HepG2 (cell line): Measurements from ENCODE around the gene PRSS8. TPM values are rescaled to one million over a fixed set of nuclear protein-coding genes. Genes with fewer than 3 reads are reported as not detected.

Source experiments
- CEBPG ChIP-seq: IDR thresholded peaks from 2 replicates; pipeline ENCODE4 v1.6.1; 2016
- HHEX ChIP-seq: IDR thresholded peaks from 2 replicates; pipeline ENCODE4 v1.6.1; 2016; ENCODE audit warnings: control low read depth
- MTA3 ChIP-seq: sonication (generic); formaldehyde crosslinking; IDR thresholded peaks from 2 replicates; pipeline ENCODE4 v1.4.0; 2020; ENCODE audit warnings: missing genetic modification reagents
- PHF8 ChIP-seq: sonication (generic); formaldehyde crosslinking; IDR thresholded peaks from 2 replicates; pipeline ENCODE4 v1.5.0; 2020; ENCODE audit warnings: missing genetic modification reagents
- SP5 ChIP-seq: IDR thresholded peaks from 2 replicates; pipeline ENCODE4 v1.6.1; 2016; ENCODE audit warnings: low read depth, borderline replicate concordance
- ZFP1 ChIP-seq: IDR thresholded peaks from 2 replicates; pipeline ENCODE4 v1.6.1; 2016
- ZNF121 ChIP-seq: sonication (generic); formaldehyde crosslinking; IDR thresholded peaks from 2 replicates; pipeline ENCODE4 v1.5.0; 2020; ENCODE audit warnings: mild to moderate bottlenecking, missing genetic modification reagents
- ZNF317 ChIP-seq: sonication (generic); formaldehyde crosslinking; IDR thresholded peaks from 2 replicates; pipeline ENCODE4 v1.5.0; 2020; ENCODE audit warnings: mild to moderate bottlenecking, missing genetic modification reagents
- polyA plus RNA-seq, 8 experiments: library from polyadenylated mRNA; depleted of rRNA in 3 of 8; stranded (reverse) in 7 of 8; unstranded in 1 of 8; fragments of >200 nt; fragmentation: Illumina TruSeq in 4 of 8; extraction: Trizol in 4 of 8; gene quantifications; 2 replicates each; pipeline versions ENCODE4 v1.2.1 to v1.2.3, GENCODE V29; 2011 to 2016; ENCODE audit warnings: low read depth in 4 of 8, missing spikeins in 1 of 8, mixed read lengths in 1 of 8; ENCODE audit not compliant: insufficient read depth in 1 of 8
- total RNA-seq, 5 experiments: library from RNA; depleted of rRNA; stranded (reverse); fragments of >200 nt; fragmentation: Illumina TruSeq; extraction: Trizol; gene quantifications; 2 replicates each; pipeline ENCODE4 v1.2.3, GENCODE V29; 2016; ENCODE audit warnings: low read depth in 1 of 5
- TF ChIP-seq, protein P1 (sequence below): sonication (generic); formaldehyde crosslinking; IDR thresholded peaks from 2 replicates; pipeline ENCODE4 v1.9.0; 2021; ENCODE audit warnings: missing genetic modification reagents, borderline replicate concordance
- TF ChIP-seq, protein P2 (sequence below): IDR thresholded peaks from 2 replicates; pipeline ENCODE4 v1.4.0; 2020; ENCODE audit warnings: mild to moderate bottlenecking, missing genetic modification reagents
- TF ChIP-seq, protein P3 (sequence below), 2 experiments: IDR thresholded peaks; 2 replicates each; pipeline ENCODE4 v1.6.1; 2011 to 2012; ENCODE audit warnings: low read length in 2 of 2, borderline replicate concordance in 1 of 2, low read depth in 1 of 2, mild to moderate bottlenecking in 1 of 2, moderate library complexity in 1 of 2
- TF ChIP-seq, protein P4 (sequence below): sonication (generic); formaldehyde crosslinking; IDR thresholded peaks from 2 replicates; pipeline ENCODE4 v1.5.0; 2020; ENCODE audit warnings: mild to moderate bottlenecking, missing genetic modification reagents, borderline replicate concordance
- TF ChIP-seq, protein P5 (sequence below): sonication (generic); formaldehyde crosslinking; IDR thresholded peaks from 2 replicates; pipeline ENCODE4 v1.4.0; 2020; ENCODE audit warnings: missing genetic modification reagents

The PRSS8 gene
- total and polyA plus RNA-seq, 2 of the 13 experiments (the other 11 are each of a cell fraction or from before 2014, with no cell fraction given) = 2.6 to 7.2 TPM

DNA sequence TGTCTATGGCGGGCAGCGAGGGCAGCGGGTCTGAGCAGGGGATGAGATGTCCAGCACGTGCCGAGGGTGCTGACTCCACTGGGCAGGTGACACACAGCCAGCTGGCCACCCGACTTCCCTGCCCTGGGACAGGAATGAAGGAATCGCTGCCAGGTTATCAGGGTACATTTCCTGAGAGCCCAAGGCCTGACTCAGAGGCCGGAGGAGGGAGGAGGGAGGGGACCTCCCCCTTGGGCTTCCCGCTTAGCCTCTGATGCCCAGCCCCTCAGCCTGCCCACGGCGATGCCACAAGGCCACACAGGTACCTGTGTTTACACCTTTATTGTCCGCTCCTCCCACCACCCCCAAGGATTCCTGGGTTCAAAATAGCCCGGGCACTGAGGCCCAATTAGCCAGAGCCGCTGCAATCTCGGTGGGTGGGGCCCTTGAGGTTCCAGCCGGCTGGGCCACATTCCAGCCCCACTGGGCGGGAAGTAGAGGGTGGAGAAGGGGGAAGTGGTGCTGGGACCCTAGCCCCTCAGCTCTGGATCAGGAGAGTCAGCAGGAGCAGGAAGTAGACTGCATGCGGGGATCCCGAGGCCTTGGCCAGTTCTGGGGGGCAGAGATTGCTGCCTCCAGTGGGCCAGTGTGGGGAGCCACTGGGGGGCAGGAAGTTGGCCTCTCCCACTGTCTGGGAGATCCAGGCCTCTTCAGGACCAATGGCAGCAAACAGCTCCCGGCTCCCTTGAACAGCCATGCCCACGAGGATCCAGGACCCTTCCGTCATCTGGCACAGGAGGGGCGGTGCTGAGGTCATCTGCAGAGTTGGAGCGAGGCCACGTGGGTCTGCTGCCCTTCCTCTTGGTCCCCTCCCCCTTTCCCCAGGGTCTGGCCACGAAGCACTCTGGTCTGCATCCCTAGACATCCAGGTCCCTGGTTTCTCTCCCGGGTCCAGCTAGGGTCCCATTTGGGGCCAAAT is 3.4 kb upstream of the PRSS8 start (continued):
- TF ChIP-seq, protein P1, sequence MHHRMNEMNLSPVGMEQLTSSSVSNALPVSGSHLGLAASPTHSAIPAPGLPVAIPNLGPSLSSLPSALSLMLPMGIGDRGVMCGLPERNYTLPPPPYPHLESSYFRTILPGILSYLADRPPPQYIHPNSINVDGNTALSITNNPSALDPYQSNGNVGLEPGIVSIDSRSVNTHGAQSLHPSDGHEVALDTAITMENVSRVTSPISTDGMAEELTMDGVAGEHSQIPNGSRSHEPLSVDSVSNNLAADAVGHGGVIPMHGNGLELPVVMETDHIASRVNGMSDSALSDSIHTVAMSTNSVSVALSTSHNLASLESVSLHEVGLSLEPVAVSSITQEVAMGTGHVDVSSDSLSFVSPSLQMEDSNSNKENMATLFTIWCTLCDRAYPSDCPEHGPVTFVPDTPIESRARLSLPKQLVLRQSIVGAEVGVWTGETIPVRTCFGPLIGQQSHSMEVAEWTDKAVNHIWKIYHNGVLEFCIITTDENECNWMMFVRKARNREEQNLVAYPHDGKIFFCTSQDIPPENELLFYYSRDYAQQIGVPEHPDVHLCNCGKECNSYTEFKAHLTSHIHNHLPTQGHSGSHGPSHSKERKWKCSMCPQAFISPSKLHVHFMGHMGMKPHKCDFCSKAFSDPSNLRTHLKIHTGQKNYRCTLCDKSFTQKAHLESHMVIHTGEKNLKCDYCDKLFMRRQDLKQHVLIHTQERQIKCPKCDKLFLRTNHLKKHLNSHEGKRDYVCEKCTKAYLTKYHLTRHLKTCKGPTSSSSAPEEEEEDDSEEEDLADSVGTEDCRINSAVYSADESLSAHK = no peak
- TF ChIP-seq, protein P2, sequence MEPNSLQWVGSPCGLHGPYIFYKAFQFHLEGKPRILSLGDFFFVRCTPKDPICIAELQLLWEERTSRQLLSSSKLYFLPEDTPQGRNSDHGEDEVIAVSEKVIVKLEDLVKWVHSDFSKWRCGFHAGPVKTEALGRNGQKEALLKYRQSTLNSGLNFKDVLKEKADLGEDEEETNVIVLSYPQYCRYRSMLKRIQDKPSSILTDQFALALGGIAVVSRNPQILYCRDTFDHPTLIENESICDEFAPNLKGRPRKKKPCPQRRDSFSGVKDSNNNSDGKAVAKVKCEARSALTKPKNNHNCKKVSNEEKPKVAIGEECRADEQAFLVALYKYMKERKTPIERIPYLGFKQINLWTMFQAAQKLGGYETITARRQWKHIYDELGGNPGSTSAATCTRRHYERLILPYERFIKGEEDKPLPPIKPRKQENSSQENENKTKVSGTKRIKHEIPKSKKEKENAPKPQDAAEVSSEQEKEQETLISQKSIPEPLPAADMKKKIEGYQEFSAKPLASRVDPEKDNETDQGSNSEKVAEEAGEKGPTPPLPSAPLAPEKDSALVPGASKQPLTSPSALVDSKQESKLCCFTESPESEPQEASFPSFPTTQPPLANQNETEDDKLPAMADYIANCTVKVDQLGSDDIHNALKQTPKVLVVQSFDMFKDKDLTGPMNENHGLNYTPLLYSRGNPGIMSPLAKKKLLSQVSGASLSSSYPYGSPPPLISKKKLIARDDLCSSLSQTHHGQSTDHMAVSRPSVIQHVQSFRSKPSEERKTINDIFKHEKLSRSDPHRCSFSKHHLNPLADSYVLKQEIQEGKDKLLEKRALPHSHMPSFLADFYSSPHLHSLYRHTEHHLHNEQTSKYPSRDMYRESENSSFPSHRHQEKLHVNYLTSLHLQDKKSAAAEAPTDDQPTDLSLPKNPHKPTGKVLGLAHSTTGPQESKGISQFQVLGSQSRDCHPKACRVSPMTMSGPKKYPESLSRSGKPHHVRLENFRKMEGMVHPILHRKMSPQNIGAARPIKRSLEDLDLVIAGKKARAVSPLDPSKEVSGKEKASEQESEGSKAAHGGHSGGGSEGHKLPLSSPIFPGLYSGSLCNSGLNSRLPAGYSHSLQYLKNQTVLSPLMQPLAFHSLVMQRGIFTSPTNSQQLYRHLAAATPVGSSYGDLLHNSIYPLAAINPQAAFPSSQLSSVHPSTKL (CRISPR knock-in tag) = 0 out of 2 replicates have a peak, but pooled peaks have one; percentile 18
- TF ChIP-seq PHF8 (CRISPR knock-in tag) = no peak
- TF ChIP-seq ZNF317 = peak; percentile 66; the same call in 1 of the 2 replicates
- TF ChIP-seq HHEX = no peak
- TF ChIP-seq, protein P3, sequence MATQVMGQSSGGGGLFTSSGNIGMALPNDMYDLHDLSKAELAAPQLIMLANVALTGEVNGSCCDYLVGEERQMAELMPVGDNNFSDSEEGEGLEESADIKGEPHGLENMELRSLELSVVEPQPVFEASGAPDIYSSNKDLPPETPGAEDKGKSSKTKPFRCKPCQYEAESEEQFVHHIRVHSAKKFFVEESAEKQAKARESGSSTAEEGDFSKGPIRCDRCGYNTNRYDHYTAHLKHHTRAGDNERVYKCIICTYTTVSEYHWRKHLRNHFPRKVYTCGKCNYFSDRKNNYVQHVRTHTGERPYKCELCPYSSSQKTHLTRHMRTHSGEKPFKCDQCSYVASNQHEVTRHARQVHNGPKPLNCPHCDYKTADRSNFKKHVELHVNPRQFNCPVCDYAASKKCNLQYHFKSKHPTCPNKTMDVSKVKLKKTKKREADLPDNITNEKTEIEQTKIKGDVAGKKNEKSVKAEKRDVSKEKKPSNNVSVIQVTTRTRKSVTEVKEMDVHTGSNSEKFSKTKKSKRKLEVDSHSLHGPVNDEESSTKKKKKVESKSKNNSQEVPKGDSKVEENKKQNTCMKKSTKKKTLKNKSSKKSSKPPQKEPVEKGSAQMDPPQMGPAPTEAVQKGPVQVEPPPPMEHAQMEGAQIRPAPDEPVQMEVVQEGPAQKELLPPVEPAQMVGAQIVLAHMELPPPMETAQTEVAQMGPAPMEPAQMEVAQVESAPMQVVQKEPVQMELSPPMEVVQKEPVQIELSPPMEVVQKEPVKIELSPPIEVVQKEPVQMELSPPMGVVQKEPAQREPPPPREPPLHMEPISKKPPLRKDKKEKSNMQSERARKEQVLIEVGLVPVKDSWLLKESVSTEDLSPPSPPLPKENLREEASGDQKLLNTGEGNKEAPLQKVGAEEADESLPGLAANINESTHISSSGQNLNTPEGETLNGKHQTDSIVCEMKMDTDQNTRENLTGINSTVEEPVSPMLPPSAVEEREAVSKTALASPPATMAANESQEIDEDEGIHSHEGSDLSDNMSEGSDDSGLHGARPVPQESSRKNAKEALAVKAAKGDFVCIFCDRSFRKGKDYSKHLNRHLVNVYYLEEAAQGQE (IDR thresholded peaks at IDR 0.05; ENCODE audit: borderline replicate concordance in 1 of 2, low read depth in 1 of 2, low read length in 2 of 2) = peak in 1 of 2 experiments; percentile 69
- TF ChIP-seq ZNF121 (CRISPR knock-in tag) = peak; percentile 64; the same call in 1 of the 2 replicates
- TF ChIP-seq SP5 (CRISPR knock-in tag) = peak; percentile 62; the same call in 1 of the 2 replicates
- TF ChIP-seq MTA3 (CRISPR knock-in tag) = no peak
- TF ChIP-seq, protein P4, sequence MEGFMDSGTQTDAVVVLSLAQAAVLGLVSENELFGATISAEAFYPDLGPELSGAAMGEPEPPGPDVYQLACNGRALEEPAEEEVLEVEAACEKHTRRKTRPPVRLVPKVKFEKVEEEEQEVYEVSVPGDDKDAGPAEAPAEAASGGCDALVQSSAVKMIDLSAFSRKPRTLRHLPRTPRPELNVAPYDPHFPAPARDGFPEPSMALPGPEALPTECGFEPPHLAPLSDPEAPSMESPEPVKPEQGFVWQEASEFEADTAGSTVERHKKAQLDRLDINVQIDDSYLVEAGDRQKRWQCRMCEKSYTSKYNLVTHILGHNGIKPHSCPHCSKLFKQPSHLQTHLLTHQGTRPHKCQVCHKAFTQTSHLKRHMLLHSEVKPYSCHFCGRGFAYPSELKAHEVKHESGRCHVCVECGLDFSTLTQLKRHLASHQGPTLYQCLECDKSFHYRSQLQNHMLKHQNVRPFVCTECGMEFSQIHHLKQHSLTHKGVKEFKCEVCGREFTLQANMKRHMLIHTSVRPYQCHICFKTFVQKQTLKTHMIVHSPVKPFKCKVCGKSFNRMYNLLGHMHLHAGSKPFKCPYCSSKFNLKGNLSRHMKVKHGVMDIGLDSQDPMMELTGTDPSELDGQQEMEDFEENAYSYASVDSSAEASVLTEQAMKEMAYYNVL (CRISPR knock-in tag) = 0 out of 2 replicates have a peak, but pooled peaks have one; percentile 8
- TF ChIP-seq ZFP1 (CRISPR knock-in tag) = no peak
- TF ChIP-seq, protein P5, sequence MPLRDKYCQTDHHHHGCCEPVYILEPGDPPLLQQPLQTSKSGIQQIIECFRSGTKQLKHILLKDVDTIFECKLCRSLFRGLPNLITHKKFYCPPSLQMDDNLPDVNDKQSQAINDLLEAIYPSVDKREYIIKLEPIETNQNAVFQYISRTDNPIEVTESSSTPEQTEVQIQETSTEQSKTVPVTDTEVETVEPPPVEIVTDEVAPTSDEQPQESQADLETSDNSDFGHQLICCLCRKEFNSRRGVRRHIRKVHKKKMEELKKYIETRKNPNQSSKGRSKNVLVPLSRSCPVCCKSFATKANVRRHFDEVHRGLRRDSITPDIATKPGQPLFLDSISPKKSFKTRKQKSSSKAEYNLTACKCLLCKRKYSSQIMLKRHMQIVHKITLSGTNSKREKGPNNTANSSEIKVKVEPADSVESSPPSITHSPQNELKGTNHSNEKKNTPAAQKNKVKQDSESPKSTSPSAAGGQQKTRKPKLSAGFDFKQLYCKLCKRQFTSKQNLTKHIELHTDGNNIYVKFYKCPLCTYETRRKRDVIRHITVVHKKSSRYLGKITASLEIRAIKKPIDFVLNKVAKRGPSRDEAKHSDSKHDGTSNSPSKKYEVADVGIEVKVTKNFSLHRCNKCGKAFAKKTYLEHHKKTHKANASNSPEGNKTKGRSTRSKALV (CRISPR knock-in tag) = peak; percentile 63; the same call in 1 of the 2 replicates
- TF ChIP-seq CEBPG (CRISPR knock-in tag) = 0 out of 2 replicates have a peak, but pooled peaks have one; percentile 12
